IPS-NIHi7 (cell line): ENCODE data around the gene RNF225.
"Not testable (repeated sequence)": the region's sequence is repeated elsewhere in the genome, so short reads cannot be mapped to it uniquely, and the experiment has no call there.

ENCODE experiments used
- DNase-seq: peaks from one replicate; pipeline ENCODE4 v3.0.0; 2012; ENCODE audit warnings: mixed read lengths; ENCODE audit errors: extremely low spot score

RNF225 gene

GRCh38 chr19:58362272-58362994 lies 33.0 kb upstream of the RNF225 start, which contains the start of gene ZNF497:
ZNF497 (minus strand) TSS chr19:58362751; CDS start chr19:58357635, 5,116 bp downstream.
- DNase-seq, result peak; percentile 100

DNA sequence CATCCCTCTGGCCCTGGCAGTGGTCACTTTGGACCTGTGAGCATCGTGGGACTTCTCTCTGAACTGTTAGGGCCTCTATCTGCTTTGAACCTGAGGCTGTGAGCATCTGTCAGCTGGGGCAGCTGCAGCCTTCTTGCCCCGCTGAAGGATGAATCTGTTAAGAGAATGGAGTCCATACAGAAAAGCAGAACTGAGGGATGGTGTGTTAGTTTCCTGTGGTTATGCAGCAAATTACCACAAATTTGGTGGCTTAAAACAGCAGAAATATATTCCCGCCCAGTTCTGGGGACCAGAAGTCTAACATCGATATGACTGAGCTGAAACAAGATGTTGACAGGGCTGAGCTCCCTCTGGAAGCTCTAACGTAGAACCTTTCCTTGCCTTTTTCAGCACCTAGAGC lies 31.3 kb upstream of the RNF225 start:
- no peak for DNase-seq

GRCh38 chr19:58366585-58367430 lies 28.6 kb upstream of the RNF225 start:
- DNase-seq, result no peak

DNA sequence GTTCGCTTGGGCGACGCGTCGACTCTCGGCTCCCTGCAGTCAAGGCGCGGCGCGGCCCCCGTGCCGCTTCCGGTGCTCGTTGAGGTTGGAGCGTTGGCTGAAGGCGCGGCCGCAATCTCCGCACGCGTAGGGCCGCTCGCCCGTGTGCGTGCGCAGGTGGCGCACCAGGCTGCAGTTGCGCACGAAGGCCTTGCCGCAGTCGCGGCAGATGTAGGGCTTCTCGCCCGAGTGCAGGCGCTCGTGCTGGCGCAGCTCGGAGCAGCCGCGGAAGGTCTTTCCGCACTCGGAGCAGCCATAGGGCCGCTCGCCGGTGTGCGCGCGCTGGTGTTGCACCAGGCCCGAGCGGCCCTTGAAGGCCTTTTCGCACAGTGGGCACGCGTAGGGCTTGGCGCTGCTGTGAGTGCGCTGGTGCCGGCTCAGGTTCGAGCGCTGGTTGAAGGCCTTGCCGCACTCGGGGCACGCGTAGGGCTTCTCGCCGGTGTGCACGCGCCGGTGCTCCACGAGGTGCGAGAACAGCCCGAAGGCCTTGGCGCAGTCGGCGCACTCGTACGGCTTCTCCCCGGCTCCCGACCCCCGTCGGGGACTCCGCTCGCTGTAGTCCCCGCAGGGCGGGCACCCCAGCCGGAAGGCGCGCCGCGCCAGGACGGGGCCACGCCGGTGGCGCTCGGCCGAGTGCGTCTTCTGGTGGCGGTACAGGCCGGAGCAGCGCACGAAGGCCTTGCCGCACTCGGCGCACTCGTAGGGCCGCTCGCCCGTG lies 27.6 kb upstream of the RNF225 start:
- no peak for DNase-seq

DNA sequence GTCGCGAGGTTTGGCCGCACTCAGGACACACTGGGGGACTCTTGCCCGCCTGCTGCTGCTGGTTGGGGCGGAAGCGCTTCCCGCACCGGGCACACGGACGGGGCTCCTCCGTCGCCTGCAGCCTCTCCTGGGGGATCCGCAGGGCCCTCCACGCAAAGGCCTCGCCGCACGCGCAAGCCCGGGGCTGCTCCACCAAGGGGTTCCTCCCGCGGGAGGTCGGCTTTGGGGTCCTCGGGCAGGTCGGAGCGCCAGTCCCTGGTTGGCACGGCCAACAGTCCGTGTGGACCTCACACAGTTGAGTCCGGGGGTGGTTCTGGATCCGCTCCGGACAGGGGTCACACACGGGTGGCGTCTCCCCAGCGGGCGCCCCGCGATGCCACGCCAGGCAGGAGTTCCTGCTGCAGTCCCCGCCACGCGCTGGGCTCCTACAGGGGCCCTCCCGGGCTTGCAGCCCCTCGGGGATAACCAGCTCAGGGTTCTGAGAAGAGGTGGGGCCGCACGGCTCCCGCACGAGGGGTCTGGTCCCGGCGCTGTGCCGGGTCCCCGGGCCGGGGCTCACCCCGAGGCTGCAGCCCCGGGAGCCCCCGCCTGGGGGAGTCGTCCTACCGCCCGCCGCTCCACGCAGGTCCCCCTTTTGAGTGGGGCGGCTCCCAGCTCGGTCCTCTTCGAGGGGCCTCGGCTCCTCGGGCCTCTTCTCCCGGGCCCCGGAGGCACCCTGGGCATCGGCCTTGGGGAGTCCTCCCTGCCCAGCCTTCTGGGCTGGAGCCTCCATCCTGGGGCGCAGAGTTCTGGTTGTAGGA lies 26.7 kb upstream of the RNF225 start:
- no peak for DNase-seq

DNA sequence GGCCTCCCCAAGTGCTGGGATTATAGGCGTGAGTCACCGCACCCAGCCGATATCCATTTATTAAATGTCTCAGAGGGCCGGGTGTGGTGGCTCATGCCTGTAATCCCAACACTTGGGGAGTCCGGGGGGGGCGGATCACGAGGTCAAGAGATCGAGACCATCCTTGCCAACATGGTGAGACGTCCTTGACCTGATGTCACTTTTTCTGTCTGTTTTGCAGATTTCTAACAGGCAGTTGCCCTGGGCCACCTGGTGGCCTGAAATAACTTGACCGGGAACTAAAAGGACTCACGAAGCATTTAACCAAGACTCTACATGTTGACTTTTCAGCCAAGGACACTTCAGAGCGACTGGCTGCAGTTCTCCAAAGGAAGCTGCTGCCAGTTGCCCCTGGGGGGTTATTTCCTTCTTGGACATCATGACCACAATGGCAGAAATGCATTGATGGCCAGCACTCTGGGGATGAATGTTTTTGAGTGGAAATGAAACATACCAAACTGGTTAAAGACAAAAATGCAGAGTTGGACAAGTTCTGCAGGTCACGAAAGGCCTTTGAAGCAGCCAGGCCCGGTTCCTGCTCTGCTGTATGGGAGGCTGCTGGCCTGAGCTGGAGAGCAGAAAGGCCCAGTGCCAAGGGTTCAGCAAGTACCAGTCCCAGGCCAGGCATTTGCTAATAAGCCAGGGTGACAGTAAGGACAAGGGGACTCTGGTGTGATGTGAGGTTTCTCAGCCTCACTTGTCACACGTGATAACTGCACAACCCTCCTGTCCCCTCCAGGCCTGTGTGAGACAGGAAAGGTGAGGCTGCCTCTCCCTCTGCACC lies 22.9 kb upstream of the RNF225 start:
- DNase-seq, result no peak

GRCh38 chr19:58374200-58374599 lies 21.3 kb upstream of the RNF225 start:
- DNase-seq, result no peak

- DNase-seq, result not testable (repeated sequence)
Measured at GRCh38 chr19:58376724-58377123, 18.7 kb upstream of the RNF225 start.

DNA sequence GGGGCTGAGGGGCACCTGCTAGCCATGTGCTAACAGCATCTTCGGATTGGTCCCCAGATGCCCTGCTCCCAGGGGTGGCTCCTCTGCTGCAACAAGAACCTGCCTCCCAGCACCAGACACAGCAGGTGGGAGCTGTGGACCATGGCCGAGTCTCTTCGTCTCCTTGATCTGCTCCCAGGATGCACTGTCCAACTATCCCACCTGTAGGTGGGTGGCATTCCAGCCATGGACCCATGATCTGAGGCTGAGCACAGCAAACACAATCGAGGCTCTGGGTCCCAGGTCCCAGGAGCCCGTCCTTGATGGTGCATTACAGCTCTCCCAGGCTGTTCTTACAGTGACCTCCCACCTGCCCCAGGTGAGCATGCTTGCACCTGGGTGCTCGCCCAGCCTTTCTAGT lies 16.2 kb upstream of the RNF225 start:
- no peak for DNase-seq

DNA sequence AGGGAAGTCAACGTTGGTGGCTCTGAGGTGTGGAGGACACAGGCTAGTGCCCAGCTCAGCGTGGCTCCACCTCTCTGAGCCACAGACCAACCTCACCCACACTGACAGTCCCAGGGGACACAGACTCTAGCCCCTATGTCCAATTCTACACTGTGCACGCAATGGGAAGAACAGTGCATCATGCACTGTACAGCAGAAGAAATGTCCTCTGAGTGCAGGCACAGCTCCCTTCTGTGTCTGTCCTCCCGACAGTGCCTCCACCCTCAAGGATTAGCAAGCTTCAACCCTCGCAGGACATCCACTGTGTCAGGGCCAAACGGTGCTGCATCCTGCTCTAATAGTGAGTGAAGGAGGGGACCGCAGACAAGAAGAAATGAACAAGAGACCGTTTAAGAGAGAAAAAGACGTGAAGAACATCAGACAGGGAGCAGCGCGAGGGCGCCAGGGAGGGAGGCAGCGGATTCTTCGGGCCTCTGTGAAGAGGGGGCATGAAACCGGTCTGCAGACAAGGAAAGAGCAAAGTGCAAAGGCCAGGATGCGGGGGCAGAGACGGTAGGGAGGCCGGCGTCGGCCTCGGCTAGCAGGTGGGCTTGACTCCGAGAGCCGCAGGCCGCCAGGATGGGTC lies 15.3 kb upstream of the RNF225 start:
- DNase-seq, result no peak

DNA sequence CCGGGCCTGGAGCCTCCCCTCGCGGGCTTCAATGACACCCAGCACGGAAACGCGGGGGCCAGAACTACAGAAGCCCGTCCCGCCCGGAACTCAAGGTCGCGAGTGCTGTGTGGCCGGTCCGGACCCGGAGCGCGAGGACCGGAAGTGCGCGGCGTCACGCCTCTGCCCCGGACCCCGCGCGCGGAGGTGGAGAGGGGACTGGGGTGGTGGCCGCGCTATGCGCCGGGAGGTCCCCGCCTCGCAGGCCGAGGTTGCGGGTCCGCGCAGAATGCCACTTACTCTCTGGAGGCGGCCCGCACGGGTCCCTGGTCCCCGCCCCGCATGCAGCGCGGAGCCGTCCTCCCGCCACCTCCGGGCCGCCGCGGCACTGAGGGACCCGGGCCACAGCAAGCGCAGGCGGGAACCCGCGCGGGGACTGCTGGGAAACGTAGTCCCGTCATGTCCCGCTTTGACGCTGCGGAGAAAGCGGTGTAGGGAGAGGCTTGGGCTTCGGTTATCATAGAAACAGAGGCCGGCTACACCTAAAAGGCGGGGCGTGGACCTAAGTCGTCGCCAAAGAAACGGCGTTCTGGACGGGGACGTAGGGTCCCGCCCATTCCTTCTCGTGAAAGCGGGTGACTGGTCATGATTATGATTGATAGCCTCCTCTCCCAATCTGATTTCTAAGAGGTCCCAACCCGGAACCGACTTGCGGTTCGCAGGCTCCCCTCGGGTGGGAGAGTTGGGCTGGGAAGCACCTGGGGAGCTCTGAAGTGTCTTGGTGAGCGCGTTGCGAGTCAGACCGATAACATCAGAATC lies 14.6 kb upstream of the RNF225 start, which contains the start of gene ZNF837:
ZNF837 (minus strand) TSS at position 369 of the 798 bp plus-strand sequence. CDS start 11,698 bp downstream, outside the sequence.
- DNase-seq, result peak; percentile 95

- DNase-seq, result no peak
Measured at GRCh38 chr19:58381460-58382212, 13.8 kb upstream of the RNF225 start.

- DNase-seq, result no peak
Measured at GRCh38 chr19:58382997-58383603, 12.4 kb upstream of the RNF225 start.

DNA sequence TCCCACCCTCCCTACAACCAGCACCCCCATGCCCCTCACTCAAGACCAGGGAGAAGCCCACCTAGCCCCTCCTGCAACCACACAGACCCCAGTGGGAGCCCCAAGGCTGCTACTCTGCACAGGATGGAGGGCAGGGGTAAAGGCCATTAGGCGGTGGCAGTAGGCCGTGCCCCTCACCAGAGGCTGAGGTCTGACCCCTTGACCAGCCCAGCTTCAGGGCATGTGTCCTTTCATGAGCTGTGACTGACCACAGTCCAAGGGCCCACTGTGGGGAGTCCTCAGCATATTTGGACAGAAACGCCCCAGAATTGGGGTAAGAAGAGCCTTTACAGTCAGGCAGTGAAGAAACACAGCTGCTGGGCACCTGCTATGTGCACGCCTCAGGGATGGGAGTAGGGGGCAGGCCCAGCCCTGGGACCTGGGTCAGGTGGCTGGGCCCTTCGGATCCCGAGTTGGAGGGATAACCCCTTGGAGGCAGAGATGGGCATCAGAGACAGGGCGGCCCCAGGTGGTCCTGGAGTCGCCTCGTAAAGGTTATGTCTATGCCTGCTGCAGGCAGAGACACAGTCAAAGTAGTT lies 10.1 kb upstream of the RNF225 start:
- DNase-seq, result no peak

DNA sequence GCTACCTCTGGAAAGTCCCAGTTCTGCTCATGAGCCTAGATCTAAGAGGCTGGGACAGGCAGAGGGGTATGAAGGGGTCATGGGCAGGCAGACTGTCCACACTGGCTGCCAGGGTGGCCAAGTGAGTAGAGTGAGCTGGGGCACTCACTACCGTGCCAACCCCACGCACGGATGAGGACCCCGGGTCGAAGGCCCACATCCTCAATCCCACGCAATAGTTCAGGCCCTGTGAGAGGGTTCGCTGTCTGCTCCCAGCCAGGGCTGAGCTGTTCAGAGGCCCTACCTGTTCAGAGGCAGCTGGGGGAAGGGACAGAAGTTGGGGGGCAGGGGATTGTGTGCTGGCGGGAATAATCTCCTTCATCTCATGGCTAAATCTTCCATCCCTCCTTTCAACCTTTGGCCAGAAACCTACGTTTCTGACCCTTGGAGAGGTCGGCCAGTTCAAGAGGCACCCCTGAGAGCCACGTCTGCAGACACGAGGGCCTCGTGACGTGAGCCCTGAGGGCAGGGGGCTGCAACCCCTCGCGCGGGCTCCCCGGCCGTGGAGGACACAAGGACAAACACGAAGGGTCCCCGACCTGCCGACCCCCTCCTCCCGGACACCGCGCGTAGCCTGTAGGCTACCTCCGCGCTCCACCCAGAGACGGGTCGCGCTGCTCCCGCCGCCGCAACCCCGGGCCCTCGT lies 9.4 kb upstream of the RNF225 start:
- DNase-seq, result no peak

DNA sequence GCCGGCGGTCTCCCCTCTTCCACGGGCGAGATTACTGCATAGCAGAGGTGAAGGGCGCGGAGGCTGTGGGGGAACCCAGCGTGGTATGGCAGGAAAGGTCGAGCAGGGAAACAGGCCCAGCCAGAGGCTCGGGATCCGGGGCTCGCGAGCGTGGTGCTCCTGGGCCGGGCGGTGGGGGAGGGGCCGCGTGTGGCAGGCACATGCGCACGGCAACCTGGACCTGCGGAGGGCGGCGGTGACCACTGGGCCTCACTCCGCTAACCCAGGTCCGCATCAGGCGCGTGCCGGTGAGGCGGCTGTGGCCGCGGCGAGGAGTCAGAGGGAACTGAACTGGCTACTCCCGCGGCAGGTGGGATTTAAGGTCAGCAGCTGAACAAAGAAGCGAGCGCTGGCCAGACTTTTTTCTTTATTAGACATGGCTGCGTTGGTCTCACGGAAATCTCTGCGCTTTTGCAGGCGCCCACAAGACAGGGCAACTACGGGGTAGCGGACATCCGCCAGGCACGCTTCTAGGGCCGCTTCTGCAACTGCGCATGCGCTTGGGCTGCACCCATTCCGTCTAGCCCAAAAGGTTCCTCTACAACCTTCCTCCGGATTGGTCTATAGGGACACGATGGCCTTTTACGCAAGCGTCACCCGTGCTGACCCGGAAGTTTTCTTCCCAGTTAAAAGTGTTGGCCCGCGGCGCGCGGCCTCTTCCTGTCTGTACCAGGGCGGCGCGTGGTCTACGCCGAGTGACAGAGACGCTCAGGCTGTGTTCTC lies 8.7 kb upstream of the RNF225 start, which contains the start of gene RPS5:
RPS5 (plus strand) TSS at position 694 of the 762 bp plus-strand sequence. CDS start 869 bp downstream, outside the sequence.
- peak; percentile 99 for DNase-seq
